ENCODE measurements around the gene RNF213.
"Not testable (repeated sequence)": the region's sequence is repeated elsewhere in the genome, so short reads cannot be mapped to it uniquely, and the experiment has no call there.

The RNF213 gene

GRCh38 chr17:80303824-80304223 lies 43.2 kb downstream of the RNF213 start:
- ChIA-PET CTCF (no interaction called here), POLR2A (ENCODE audit: low non-redundant PET) (no interaction called here)
- TF ChIP-seq, protein P1, sequence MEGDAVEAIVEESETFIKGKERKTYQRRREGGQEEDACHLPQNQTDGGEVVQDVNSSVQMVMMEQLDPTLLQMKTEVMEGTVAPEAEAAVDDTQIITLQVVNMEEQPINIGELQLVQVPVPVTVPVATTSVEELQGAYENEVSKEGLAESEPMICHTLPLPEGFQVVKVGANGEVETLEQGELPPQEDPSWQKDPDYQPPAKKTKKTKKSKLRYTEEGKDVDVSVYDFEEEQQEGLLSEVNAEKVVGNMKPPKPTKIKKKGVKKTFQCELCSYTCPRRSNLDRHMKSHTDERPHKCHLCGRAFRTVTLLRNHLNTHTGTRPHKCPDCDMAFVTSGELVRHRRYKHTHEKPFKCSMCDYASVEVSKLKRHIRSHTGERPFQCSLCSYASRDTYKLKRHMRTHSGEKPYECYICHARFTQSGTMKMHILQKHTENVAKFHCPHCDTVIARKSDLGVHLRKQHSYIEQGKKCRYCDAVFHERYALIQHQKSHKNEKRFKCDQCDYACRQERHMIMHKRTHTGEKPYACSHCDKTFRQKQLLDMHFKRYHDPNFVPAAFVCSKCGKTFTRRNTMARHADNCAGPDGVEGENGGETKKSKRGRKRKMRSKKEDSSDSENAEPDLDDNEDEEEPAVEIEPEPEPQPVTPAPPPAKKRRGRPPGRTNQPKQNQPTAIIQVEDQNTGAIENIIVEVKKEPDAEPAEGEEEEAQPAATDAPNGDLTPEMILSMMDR (conservative IDR thresholded peaks at IDR 0.05; ENCODE audit: low read depth) = no peak
- H3K27ac ChIP-seq = no peak overlapping the region
- no peak for DNase-seq (ENCODE audit: low spot score)

GRCh38 chr17:80307994-80308691 lies 47.5 kb downstream of the RNF213 start:
- TF ChIP-seq, protein P1 (conservative IDR thresholded peaks at IDR 0.05; ENCODE audit: low read depth) = no peak
- no peak overlapping the region for H3K27ac ChIP-seq
- CTCF ChIA-PET = interaction anchor here (0.6 to 1.1 kb wide), 3 partner anchors 14 to 1514 kb away, joined by 3 to 4 read pairs (median 3); no protein-coding TSS in a partner anchor
- POLR2A ChIA-PET (ENCODE audit: low non-redundant PET) = no interaction called here
- DNase-seq (ENCODE audit: low spot score) = no peak

GRCh38 chr17:80308692-80309517 lies 48.3 kb downstream of the RNF213 start:
- DNase-seq (ENCODE audit: low spot score) = no peak
- ChIA-PET CTCF (interaction anchor here (0.6 to 1.1 kb wide), 2 partner anchors 14 to 57 kb away, joined by 3 to 4 read pairs; no protein-coding TSS in a partner anchor), POLR2A (ENCODE audit: low non-redundant PET) (no interaction called here)
- TF ChIP-seq, protein P1 (conservative IDR thresholded peaks at IDR 0.05; ENCODE audit: low read depth) = no peak
- 0 out of 2 replicates have a peak overlapping the region, but pooled peaks have one; percentile 6 for H3K27ac ChIP-seq

GRCh38 chr17:80311216-80311827 lies 50.7 kb downstream of the RNF213 start:
- POLR2A ChIA-PET (ENCODE audit: low non-redundant PET) = no interaction called here
- CTCF ChIA-PET = no interaction called here
- DNase-seq (ENCODE audit: low spot score) = no peak
- no peak overlapping the region for H3K27ac ChIP-seq
- TF ChIP-seq, protein P1 (conservative IDR thresholded peaks at IDR 0.05; ENCODE audit: low read depth) = no peak

DNA sequence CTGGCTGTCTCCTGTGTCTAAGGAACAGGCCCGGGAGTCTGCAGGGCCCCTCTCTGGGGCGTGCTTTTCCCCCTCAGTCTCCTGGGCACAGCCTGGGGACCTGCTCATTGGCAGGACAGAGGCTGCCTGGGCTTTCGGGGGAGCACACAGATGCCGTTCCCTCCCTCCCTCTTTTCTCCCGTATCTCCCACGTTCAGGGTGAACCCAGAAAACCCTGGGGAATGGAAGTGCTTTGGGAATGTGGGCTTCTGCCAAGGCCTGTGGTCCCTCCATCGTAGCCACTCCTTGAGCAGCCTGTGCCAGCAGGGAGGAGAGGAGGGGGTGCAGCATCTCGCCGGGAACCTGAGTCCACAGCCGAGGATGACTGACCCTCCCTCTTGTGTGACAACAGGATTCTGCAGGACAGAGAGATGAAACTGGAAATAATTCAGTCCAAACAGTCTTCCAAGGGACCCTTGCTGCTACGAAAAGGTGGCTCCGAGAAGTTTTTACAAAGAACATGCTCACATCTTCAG lies 52.0 kb downstream of the RNF213 start:
- TF ChIP-seq, protein P1 (conservative IDR thresholded peaks at IDR 0.05; ENCODE audit: low read depth) = no peak
- POLR2A ChIA-PET (ENCODE audit: low non-redundant PET) = no interaction called here
- no peak for DNase-seq (ENCODE audit: low spot score)
- H3K27ac ChIP-seq = no peak overlapping the region
- CTCF ChIA-PET = no interaction called here

- H3K27ac ChIP-seq = no peak overlapping the region
- ChIA-PET CTCF (no interaction called here), POLR2A (ENCODE audit: low non-redundant PET) (no interaction called here)
- TF ChIP-seq, protein P1 (conservative IDR thresholded peaks at IDR 0.05; ENCODE audit: low read depth) = no peak
- DNase-seq (ENCODE audit: low spot score) = no peak
Measured at GRCh38 chr17:80313160-80313829, 52.6 kb downstream of the RNF213 start.

GRCh38 chr17:80313946-80314345 lies 53.3 kb downstream of the RNF213 start:
- POLR2A ChIA-PET (ENCODE audit: low non-redundant PET); H3K27ac ChIP-seq; DNase-seq (ENCODE audit: low spot score); CTCF ChIA-PET: not testable (repeated sequence)
